ENCODE measurements around the gene GZF1. TPM values are rescaled to one million over a fixed set of nuclear protein-coding genes. Genes with fewer than 3 reads are reported as not detected.

GZF1 gene
- total RNA-seq, 2 experiments from 2014 or later: 13.4 to 15.6 TPM

Other genes with a start within 250 kb of the GZF1 start
- gene NXT1, start 11.4 kb upstream of the GZF1 start, total RNA-seq: 10 to 100 TPM; 29.9 to 31.9 TPM
- 10 to 100 TPM; 18.1 to 20.7 TPM for gene NAPB, start 59.3 kb downstream of the GZF1 start, total RNA-seq
- not detected for gene CSTL1, start 77.5 kb downstream of the GZF1 start, total RNA-seq
- not detected for gene CST11, start 90.7 kb downstream of the GZF1 start, total RNA-seq
- gene CST8, start 128.9 kb downstream of the GZF1 start, total RNA-seq: not detected
- gene CST9L, start 206.3 kb downstream of the GZF1 start, total RNA-seq: not detected
- gene CST9, start 243.7 kb downstream of the GZF1 start, total RNA-seq: not detected

Data from activated naive CD8-positive, alpha-beta T cell treated with anti-CD3 and anti-CD28 coated beads, Interleukin-2, amount 10 ng/mL, durations not matched to agents 7 days and 5 days (primary cell).